Spleen (tissue), 11 donors: ENCODE results near the gene SUPT3H. TPM values are rescaled to one million over a fixed set of nuclear protein-coding genes. Genes with fewer than 3 reads are reported as not detected.

ENCODE experiments used
- DNase-seq: peaks from one replicate; pipeline ENCODE4 v3.0.0-alpha.2; 2020
- H3K27ac ChIP-seq, 8 donors: fragments of 200-600 bp; sonication (generic) in 7 of 8; 1 replicate in 4 of 8; 2 replicates in 4 of 8; pipeline versions ENCODE4 v1.5.0 to v1.8.0; 2016 to 2021; ENCODE audit warnings: inconsistent platforms in 4 of 8, mild to moderate bottlenecking in 4 of 8, moderate library complexity in 1 of 8
- H3K27me3 ChIP-seq, 7 donors: fragments of 200-600 bp; sonication (generic) in 6 of 7; replicated peaks in 1 of 7; 1 replicate in 4 of 7; 2 replicates in 3 of 7; pipeline versions ENCODE4 v1.5.0 to v1.8.0; 2016 to 2021; ENCODE audit warnings: inconsistent platforms in 3 of 7, mild to moderate bottlenecking in 1 of 7
- H3K36me3 ChIP-seq, 6 donors: fragments of 200-600 bp; sonication (generic) in 5 of 6; 1 replicate in 4 of 6; 2 replicates in 2 of 6; pipeline versions ENCODE4 v1.5.0 to v1.8.0; 2016 to 2021; ENCODE audit warnings: inconsistent platforms in 2 of 6
- H3K4me1 ChIP-seq, 6 donors: fragments of 200-600 bp; sonication (generic) in 5 of 6; 1 replicate in 3 of 6; 2 replicates in 3 of 6; pipeline versions ENCODE4 v1.5.0 to v1.8.0; 2016 to 2021; ENCODE audit warnings: inconsistent platforms in 3 of 6
- H3K4me3 ChIP-seq, 8 donors: fragments of 200-600 bp; sonication (generic) in 7 of 8; 1 replicate in 4 of 8; 2 replicates in 4 of 8; pipeline versions ENCODE4 v1.5.0 to v1.8.0; 2016 to 2021; ENCODE audit warnings: inconsistent platforms in 4 of 8, mild to moderate bottlenecking in 4 of 8, moderate library complexity in 2 of 8
- H3K9me3 ChIP-seq, 8 donors: fragments of 200-600 bp; sonication (generic) in 7 of 8; 1 replicate in 4 of 8; 2 replicates in 4 of 8; pipeline versions ENCODE4 v1.5.0 to v1.8.0; 2016 to 2021; ENCODE audit warnings: inconsistent platforms in 4 of 8
- POLR2A ChIP-seq, 3 donors: fragments of 450-650 bp; IDR thresholded peaks; one replicate each; pipeline ENCODE4 v1.5.1; 2017; ENCODE audit warnings: antibody characterized with exemption in 3 of 3, mild to moderate bottlenecking in 1 of 3
- POLR2AphosphoS5 ChIP-seq, 3 donors: sonication (generic); formaldehyde crosslinking; IDR thresholded peaks; one replicate each; pipeline ENCODE4 v1.5.1; 2017; ENCODE audit warnings: antibody characterized with exemption in 3 of 3
- WGBS, 5 donors: extraction: QIAGEN DNeasy Blood & Tissue Kit in 3 of 5; methylation state at CpG; one replicate each; pipeline versions ENCODE4 v1.1.5 to v1.1.7; 2013 to 2018; 5-methylcytosine and 5-hydroxymethylcytosine counted together
- intact Hi-C: fragments of 100-400 bp; cut with DNase I; formaldehyde crosslinking; loops from one replicate; pipeline ENCODE4 v1.15.0; 2023; ENCODE audit warnings: low total_unique reads
- polyA plus RNA-seq, 3 donors: library from polyadenylated mRNA; stranded (reverse); fragments of 200-250 nt; gene quantifications; one replicate each; pipeline ENCODE4 v1.2.1, GENCODE V29; 2013
- total RNA-seq, 7 donors: library from RNA; depleted of rRNA in 3 of 7; stranded (reverse); fragments of >200 nt in 3 of 7; fragmentation: NEBNext Ultra II Directional in 4 of 7; extraction: Animal tissue kit (Norgen Biotek cat#: 25700) in 4 of 7; gene quantifications; one replicate each; pipeline versions ENCODE4 v1.1.0 to v1.2.1, GENCODE V29; 2016 to 2021
- TF ChIP-seq, protein P1 (sequence below), 11 experiments: fragments of 200-600 bp in 7 of 11; fragments of 450-650 bp in 4 of 11; sonication (generic) in 4 of 11; IDR thresholded peaks in 8 of 11; conservative IDR thresholded peaks in 3 of 11; 1 replicate in 7 of 11; 2 replicates in 4 of 11; pipeline versions ENCODE4 v1.4.0 to v1.8.0; 2016 to 2021; ENCODE audit warnings: antibody characterized with exemption in 11 of 11, inconsistent platforms in 4 of 11, mild to moderate bottlenecking in 1 of 11
- donor health status: healthy with polysubstance abuse.
- donor health status: DM: no; HTN: no; CAD: no; lungs with moderate emphysema.
- donor health status: DM: no; HTN: no; CAD: no.
- donor health status: Bipolar disorder and iron deficiency.
- donor health status: healthy.
- donor health status: DM: no; HTN: no; CAD: no.
- donor health status: DM: yes; HTN: yes; CAD: no.

SUPT3H gene
- total and polyA plus RNA-seq, 10 donors, result 3.1 to 16.8 (median 6.2) TPM

DNA sequence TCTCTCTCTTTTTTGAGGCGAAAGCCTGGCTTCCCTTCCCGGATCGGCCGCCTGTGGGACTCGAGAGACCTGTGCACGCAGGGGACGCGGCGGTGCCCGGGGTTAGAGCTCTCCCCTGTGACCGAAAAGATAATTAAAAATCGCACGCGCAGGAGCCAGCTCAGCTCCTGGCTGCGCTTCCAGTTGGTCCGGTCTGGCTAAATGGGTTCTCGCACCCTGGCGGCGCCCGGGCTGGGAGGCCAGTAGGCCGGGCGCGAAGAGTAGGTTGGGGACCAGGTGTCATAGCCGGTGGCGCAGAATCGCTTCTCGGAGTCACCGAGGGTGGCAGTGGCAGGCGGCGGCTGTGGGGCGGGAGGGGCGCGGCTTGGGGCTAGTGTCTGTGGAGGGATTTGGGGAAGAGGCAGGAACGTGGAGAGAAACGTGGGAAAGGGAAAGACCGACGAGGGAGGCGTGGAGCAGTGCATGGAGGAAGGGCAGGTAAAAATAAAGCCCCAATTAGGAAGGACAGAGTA is 41.9 kb upstream of the SUPT3H start:
- Histone ChIP-seq H3K4me3 (peak overlapping the region in 7 of 8 donors; percentile 19 to 84 (median 63)), H3K4me1 (peaks cover 31 to 61% (median 47%) of the 10 kb centered on the region in 6 donors), H3K27me3 (peaks cover 4 to 93% (median 57%) of the 10 kb centered on the region in 7 donors), H3K9me3 (no peaks in the 10 kb centered on the region), H3K36me3 (no peaks in the 10 kb centered on the region), H3K27ac (no peak overlapping the region)
- 2 to 7% (median 2%) methylated on average over 37 to 38 of the region's 38 CpGs for WGBS, 5 donors
- intact Hi-C loops, result no loop called here
- DNase-seq, result peak; percentile 89
- TF ChIP-seq, protein P1, sequence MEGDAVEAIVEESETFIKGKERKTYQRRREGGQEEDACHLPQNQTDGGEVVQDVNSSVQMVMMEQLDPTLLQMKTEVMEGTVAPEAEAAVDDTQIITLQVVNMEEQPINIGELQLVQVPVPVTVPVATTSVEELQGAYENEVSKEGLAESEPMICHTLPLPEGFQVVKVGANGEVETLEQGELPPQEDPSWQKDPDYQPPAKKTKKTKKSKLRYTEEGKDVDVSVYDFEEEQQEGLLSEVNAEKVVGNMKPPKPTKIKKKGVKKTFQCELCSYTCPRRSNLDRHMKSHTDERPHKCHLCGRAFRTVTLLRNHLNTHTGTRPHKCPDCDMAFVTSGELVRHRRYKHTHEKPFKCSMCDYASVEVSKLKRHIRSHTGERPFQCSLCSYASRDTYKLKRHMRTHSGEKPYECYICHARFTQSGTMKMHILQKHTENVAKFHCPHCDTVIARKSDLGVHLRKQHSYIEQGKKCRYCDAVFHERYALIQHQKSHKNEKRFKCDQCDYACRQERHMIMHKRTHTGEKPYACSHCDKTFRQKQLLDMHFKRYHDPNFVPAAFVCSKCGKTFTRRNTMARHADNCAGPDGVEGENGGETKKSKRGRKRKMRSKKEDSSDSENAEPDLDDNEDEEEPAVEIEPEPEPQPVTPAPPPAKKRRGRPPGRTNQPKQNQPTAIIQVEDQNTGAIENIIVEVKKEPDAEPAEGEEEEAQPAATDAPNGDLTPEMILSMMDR (IDR thresholded peaks at IDR 0.05 in 8 of 11, conservative IDR thresholded peaks at IDR 0.05 in 3 of 11), result peak in 6 of 11 experiments; percentile 8 to 39 (median 18)
- TF ChIP-seq POLR2A (IDR thresholded peaks at IDR 0.05) (no peak), POLR2AphosphoS5 (IDR thresholded peaks at IDR 0.05) (peak in 1 of 3 donors; percentile 17)

- H3K36me3 ChIP-seq, result no peaks in the 10 kb centered on the region
- 67 to 87% (median 80%) methylated on average over 2 of the region's 2 CpGs for WGBS, 5 donors
- H3K9me3 ChIP-seq, result no peaks in the 10 kb centered on the region
- H3K27ac ChIP-seq, result no peak overlapping the region
- no peak overlapping the region for H3K4me3 ChIP-seq
- peaks cover 4 to 72% (median 35%) of the 10 kb centered on the region in 7 donors for H3K27me3 ChIP-seq
- TF ChIP-seq, protein P1 (IDR thresholded peaks at IDR 0.05 in 8 of 11, conservative IDR thresholded peaks at IDR 0.05 in 3 of 11), result no peak
- no peak for TF ChIP-seq POLR2AphosphoS5 (IDR thresholded peaks at IDR 0.05)
- no peak for TF ChIP-seq POLR2A (IDR thresholded peaks at IDR 0.05)
- DNase-seq, result no peak
- intact Hi-C loops, result no loop called here
- peaks cover 16 to 39% (median 28%) of the 10 kb centered on the region in 6 donors for H3K4me1 ChIP-seq
Observed at GRCh38 chr6:45417436-45417835, 39.7 kb upstream of the SUPT3H start.

- Histone ChIP-seq H3K27ac (no peak overlapping the region), H3K9me3 (no peaks in the 10 kb centered on the region), H3K4me1 (peaks cover 16 to 33% (median 25%) of the 10 kb centered on the region in 6 donors), H3K27me3 (peaks cover 4 to 64% (median 30%) of the 10 kb centered on the region in 7 donors), H3K36me3 (no peaks in the 10 kb centered on the region), H3K4me3 (no peak overlapping the region)
- intact Hi-C loops, result no loop called here
- no peak for TF ChIP-seq POLR2AphosphoS5 (IDR thresholded peaks at IDR 0.05)
- no peak for TF ChIP-seq POLR2A (IDR thresholded peaks at IDR 0.05)
- TF ChIP-seq, protein P1 (IDR thresholded peaks at IDR 0.05 in 8 of 11, conservative IDR thresholded peaks at IDR 0.05 in 3 of 11), result no peak
- 65 to 90% (median 80%) methylated on average over 2 of the region's 2 CpGs for WGBS, 5 donors
- no peak for DNase-seq
Observed at GRCh38 chr6:45416700-45417099, 39.0 kb upstream of the SUPT3H start.

GRCh38 chr6:45415788-45416518 is 38.2 kb upstream of the SUPT3H start:
- intact Hi-C loops, result no loop called here
- WGBS, 5 donors, result 47 to 66% (median 54%) methylated on average over 3 of the region's 3 CpGs
- H3K36me3 ChIP-seq, result no peaks in the 10 kb centered on the region

More at GRCh38 chr6:45415788-45416518, 38.2 kb upstream of the SUPT3H start:
- Histone ChIP-seq H3K4me3 (no peak overlapping the region), H3K9me3 (no peaks in the 10 kb centered on the region), H3K27ac (no peak overlapping the region), H3K4me1 (peaks cover 10 to 26% (median 18%) of the 10 kb centered on the region in 6 donors), H3K27me3 (peaks cover 4 to 57% (median 24%) of the 10 kb centered on the region in 7 donors)
- no peak for TF ChIP-seq POLR2AphosphoS5 (IDR thresholded peaks at IDR 0.05)
- no peak for TF ChIP-seq POLR2A (IDR thresholded peaks at IDR 0.05)
- TF ChIP-seq, protein P1 (IDR thresholded peaks at IDR 0.05 in 8 of 11, conservative IDR thresholded peaks at IDR 0.05 in 3 of 11), result no peak
- DNase-seq, result no peak
